HEK293 (cell line): ENCODE measurements around the gene RNASEH2A.
A peak's percentile ranks its signal among the peaks of the same experiment; 100 is the strongest.

Experiments
- OVOL3 ChIP-seq: fragments of 450-650 bp; formaldehyde crosslinking; IDR thresholded peaks from 2 replicates; pipeline ENCODE4 v1.5.1; 2016; ENCODE audit warnings: missing biosample characterization, missing genetic modification characterization
- PRDM2 ChIP-seq: fragments of 450-650 bp; formaldehyde crosslinking; IDR thresholded peaks from 2 replicates; pipeline ENCODE4 v1.5.1; 2016; ENCODE audit warnings: missing biosample characterization, missing genetic modification characterization, borderline replicate concordance
- ZBTB1 ChIP-seq: fragments of 450-650 bp; formaldehyde crosslinking; IDR thresholded peaks from 2 replicates; pipeline ENCODE4 v1.5.1; 2016; ENCODE audit warnings: missing biosample characterization, missing genetic modification characterization
- ZNF221 ChIP-seq: fragments of 450-650 bp; formaldehyde crosslinking; IDR thresholded peaks from 2 replicates; pipeline ENCODE4 v1.5.1; 2017; ENCODE audit warnings: missing biosample characterization, missing genetic modification characterization, borderline replicate concordance
- ZNF239 ChIP-seq: fragments of 450-650 bp; formaldehyde crosslinking; IDR thresholded peaks from 2 replicates; pipeline ENCODE4 v1.5.1; 2016; ENCODE audit warnings: missing biosample characterization, missing genetic modification characterization
- ZNF394 ChIP-seq: fragments of 450-650 bp; formaldehyde crosslinking; IDR thresholded peaks from 2 replicates; pipeline ENCODE4 v1.5.1; 2016; ENCODE audit warnings: missing biosample characterization, missing genetic modification characterization, mild to moderate bottlenecking, moderate library complexity, borderline replicate concordance
- ZNF433 ChIP-seq: fragments of 450-650 bp; formaldehyde crosslinking; IDR thresholded peaks from 2 replicates; pipeline ENCODE4 v1.5.1; 2016; ENCODE audit warnings: missing biosample characterization, missing genetic modification characterization, low read depth
- ZNF48 ChIP-seq: fragments of 450-650 bp; formaldehyde crosslinking; IDR thresholded peaks from 2 replicates; pipeline ENCODE4 v1.5.1; 2016; ENCODE audit warnings: missing biosample characterization, missing genetic modification characterization
- ZNF521 ChIP-seq: fragments of 450-650 bp; formaldehyde crosslinking; IDR thresholded peaks from 2 replicates; pipeline ENCODE4 v1.5.1; 2017; ENCODE audit warnings: missing biosample characterization, mild to moderate bottlenecking, missing genetic modification characterization
- ZNF529 ChIP-seq: fragments of 450-650 bp; formaldehyde crosslinking; IDR thresholded peaks from 2 replicates; pipeline ENCODE4 v1.5.1; 2017; ENCODE audit warnings: missing genetic modification characterization, missing biosample characterization; ENCODE audit not compliant: insufficient replicate concordance
- ZNF530 ChIP-seq: fragments of 450-650 bp; formaldehyde crosslinking; IDR thresholded peaks from 2 replicates; pipeline ENCODE4 v1.5.1; 2016; ENCODE audit warnings: low read depth, missing biosample characterization, missing genetic modification characterization
- ZNF555 ChIP-seq: fragments of 450-650 bp; formaldehyde crosslinking; conservative IDR thresholded peaks from 2 replicates; pipeline ENCODE4 v1.5.1; 2017; ENCODE audit warnings: missing biosample characterization, mild to moderate bottlenecking, missing genetic modification characterization, inconsistent platforms
- ZNF610 ChIP-seq: fragments of 450-650 bp; formaldehyde crosslinking; IDR thresholded peaks from 2 replicates; pipeline ENCODE4 v1.5.1; 2016; ENCODE audit warnings: missing biosample characterization, missing genetic modification characterization, borderline replicate concordance
- ZNF677 ChIP-seq: fragments of 450-650 bp; IDR thresholded peaks from 2 replicates; pipeline ENCODE4 v1.5.0; 2018; ENCODE audit warnings: missing biosample characterization, mild to moderate bottlenecking, missing genetic modification characterization, moderate library complexity
- ZNF704 ChIP-seq: fragments of 450-650 bp; formaldehyde crosslinking; IDR thresholded peaks from 2 replicates; pipeline ENCODE4 v1.5.1; 2016; ENCODE audit warnings: missing biosample characterization, missing genetic modification characterization
- ZNF776 ChIP-seq: fragments of 450-650 bp; formaldehyde crosslinking; IDR thresholded peaks from 2 replicates; pipeline ENCODE4 v1.5.0; 2017; ENCODE audit warnings: missing biosample characterization, missing genetic modification characterization, borderline replicate concordance
- ZSCAN23 ChIP-seq: fragments of 450-650 bp; formaldehyde crosslinking; IDR thresholded peaks from 2 replicates; pipeline ENCODE4 v1.5.1; 2016; ENCODE audit warnings: missing biosample characterization, missing genetic modification characterization
- TF ChIP-seq, protein P1 (sequence below): fragments of 450-650 bp; formaldehyde crosslinking; IDR thresholded peaks from 2 replicates; pipeline ENCODE4 v1.5.1; 2016; ENCODE audit warnings: missing biosample characterization, missing genetic modification characterization, borderline replicate concordance
- TF ChIP-seq, protein P2 (sequence below): fragments of 450-650 bp; formaldehyde crosslinking; conservative IDR thresholded peaks from 2 replicates; pipeline ENCODE4 v1.5.1; 2016; ENCODE audit warnings: low read depth, missing biosample characterization, missing genetic modification characterization

RNASEH2A gene

GRCh38 chr19:12792051-12792852, 14.1 kb upstream of the RNASEH2A start (continued):
- TF ChIP-seq ZNF776 (tag by site-specific recombination) (no peak), ZSCAN23 (no peak), ZNF704 (tag by site-specific recombination) (no peak), ZBTB1 (tag by site-specific recombination) (peak; percentile 25; the same call in 1 of the 2 replicates), ZNF433 (tag by site-specific recombination) (no peak), OVOL3 (tag by site-specific recombination) (no peak), ZNF521 (no peak), ZNF48 (tag by site-specific recombination) (no peak), ZNF677 (tag by site-specific recombination) (no peak), ZNF555 (no peak), ZNF239 (tag by site-specific recombination) (no peak), ZNF221 (tag by site-specific recombination) (no peak), ZNF394 (tag by site-specific recombination) (peak; percentile 89), ZNF530 (no peak), PRDM2 (tag by site-specific recombination) (no peak), ZNF610 (tag by site-specific recombination) (no peak), ZNF529 (no peak)
- TF ChIP-seq, protein P1, sequence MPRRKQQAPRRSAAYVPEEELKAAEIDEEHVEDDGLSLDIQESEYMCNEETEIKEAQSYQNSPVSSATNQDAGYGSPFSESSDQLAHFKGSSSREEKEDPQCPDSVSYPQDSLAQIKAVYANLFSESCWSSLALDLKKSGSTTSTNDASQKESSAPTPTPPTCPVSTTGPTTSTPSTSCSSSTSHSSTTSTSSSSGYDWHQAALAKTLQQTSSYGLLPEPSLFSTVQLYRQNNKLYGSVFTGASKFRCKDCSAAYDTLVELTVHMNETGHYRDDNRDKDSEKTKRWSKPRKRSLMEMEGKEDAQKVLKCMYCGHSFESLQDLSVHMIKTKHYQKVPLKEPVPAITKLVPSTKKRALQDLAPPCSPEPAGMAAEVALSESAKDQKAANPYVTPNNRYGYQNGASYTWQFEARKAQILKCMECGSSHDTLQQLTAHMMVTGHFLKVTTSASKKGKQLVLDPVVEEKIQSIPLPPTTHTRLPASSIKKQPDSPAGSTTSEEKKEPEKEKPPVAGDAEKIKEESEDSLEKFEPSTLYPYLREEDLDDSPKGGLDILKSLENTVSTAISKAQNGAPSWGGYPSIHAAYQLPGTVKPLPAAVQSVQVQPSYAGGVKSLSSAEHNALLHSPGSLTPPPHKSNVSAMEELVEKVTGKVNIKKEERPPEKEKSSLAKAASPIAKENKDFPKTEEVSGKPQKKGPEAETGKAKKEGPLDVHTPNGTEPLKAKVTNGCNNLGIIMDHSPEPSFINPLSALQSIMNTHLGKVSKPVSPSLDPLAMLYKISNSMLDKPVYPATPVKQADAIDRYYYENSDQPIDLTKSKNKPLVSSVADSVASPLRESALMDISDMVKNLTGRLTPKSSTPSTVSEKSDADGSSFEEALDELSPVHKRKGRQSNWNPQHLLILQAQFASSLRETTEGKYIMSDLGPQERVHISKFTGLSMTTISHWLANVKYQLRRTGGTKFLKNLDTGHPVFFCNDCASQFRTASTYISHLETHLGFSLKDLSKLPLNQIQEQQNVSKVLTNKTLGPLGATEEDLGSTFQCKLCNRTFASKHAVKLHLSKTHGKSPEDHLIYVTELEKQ = no peak
- TF ChIP-seq, protein P2, sequence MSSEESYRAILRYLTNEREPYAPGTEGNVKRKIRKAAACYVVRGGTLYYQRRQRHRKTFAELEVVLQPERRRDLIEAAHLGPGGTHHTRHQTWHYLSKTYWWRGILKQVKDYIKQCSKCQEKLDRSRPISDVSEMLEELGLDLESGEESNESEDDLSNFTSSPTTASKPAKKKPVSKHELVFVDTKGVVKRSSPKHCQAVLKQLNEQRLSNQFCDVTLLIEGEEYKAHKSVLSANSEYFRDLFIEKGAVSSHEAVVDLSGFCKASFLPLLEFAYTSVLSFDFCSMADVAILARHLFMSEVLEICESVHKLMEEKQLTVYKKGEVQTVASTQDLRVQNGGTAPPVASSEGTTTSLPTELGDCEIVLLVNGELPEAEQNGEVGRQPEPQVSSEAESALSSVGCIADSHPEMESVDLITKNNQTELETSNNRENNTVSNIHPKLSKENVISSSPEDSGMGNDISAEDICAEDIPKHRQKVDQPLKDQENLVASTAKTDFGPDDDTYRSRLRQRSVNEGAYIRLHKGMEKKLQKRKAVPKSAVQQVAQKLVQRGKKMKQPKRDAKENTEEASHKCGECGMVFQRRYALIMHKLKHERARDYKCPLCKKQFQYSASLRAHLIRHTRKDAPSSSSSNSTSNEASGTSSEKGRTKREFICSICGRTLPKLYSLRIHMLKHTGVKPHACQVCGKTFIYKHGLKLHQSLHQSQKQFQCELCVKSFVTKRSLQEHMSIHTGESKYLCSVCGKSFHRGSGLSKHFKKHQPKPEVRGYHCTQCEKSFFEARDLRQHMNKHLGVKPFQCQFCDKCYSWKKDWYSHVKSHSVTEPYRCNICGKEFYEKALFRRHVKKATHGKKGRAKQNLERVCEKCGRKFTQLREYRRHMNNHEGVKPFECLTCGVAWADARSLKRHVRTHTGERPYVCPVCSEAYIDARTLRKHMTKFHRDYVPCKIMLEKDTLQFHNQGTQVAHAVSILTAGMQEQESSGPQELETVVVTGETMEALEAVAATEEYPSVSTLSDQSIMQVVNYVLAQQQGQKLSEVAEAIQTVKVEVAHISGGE = peak; percentile 94
